Brain microvascular endothelial cell (primary cell): ENCODE measurements around the gene RHO.

Experiments used
- DNase-seq: peaks from one replicate; pipeline ENCODE4 v3.0.0-alpha.2; 2020
- H3K27ac ChIP-seq: fragments of 250-450 bp; sonication (Bioruptor Pico); 2 replicates; pipeline ENCODE4 v1.5.1; 2020; ENCODE audit warnings: mild to moderate bottlenecking, moderate library complexity
- H3K27me3 ChIP-seq: fragments of 250-450 bp; sonication (Bioruptor Pico); replicated peaks from 2 replicates; pipeline ENCODE4 v1.5.1; 2020; ENCODE audit warnings: mild to moderate bottlenecking
- H3K36me3 ChIP-seq: fragments of 250-450 bp; sonication (Bioruptor Pico); replicated peaks from 2 replicates; pipeline ENCODE4 v1.5.1; 2020; ENCODE audit warnings: mild to moderate bottlenecking
- H3K4me3 ChIP-seq: 2 replicates; pipeline ENCODE4 v1.5.1; 2011; ENCODE audit warnings: low read depth, mild to moderate bottlenecking, control low read depth, low read length, moderate library complexity
- CTCF ChIP-seq: IDR thresholded peaks from 2 replicates; pipeline ENCODE4 v1.5.1; 2011; ENCODE audit warnings: low read depth, mild to moderate bottlenecking, moderate library complexity, low read length, control low read depth, inconsistent platforms; ENCODE audit errors: missing control alignments
- in situ Hi-C: cut with HindIII; loops from 2 replicates; pipeline ENCODE4 v1.10.0; 2017; ENCODE audit warnings: low sequenced_read_pairs, low pct_ligation_motif_present

Gene RHO

GRCh38 chr3:129558772-129559564 lies 30.5 kb downstream of the RHO start:
- DNase-seq, result no peak
- no peak for TF ChIP-seq CTCF
- in situ Hi-C loops, result no loop called here
- H3K27ac ChIP-seq, result no peak overlapping the region
- H3K36me3 ChIP-seq, result peaks cover 46% of the 10 kb centered on the region
- H3K27me3 ChIP-seq, result no peaks in the 10 kb centered on the region
- H3K4me3 ChIP-seq, result no peak overlapping the region

- Histone ChIP-seq H3K27ac (no peak overlapping the region), H3K36me3 (peaks cover 46% of the 10 kb centered on the region), H3K4me3 (no peak overlapping the region), H3K27me3 (no peaks in the 10 kb centered on the region)
- no peak for TF ChIP-seq CTCF
- in situ Hi-C loops, result no loop called here
- DNase-seq, result no peak
These were observed 31.2 kb downstream of the RHO start for GRCh38 chr3:129559565-129560079.

GRCh38 chr3:129560269-129560787 lies 31.9 kb downstream of the RHO start:
- DNase-seq, result no peak
- H3K27me3 ChIP-seq, result no peaks in the 10 kb centered on the region
- TF ChIP-seq CTCF, result no peak
- peaks cover 53% of the 10 kb centered on the region for H3K36me3 ChIP-seq
- H3K27ac ChIP-seq, result no peak overlapping the region
- no peak overlapping the region for H3K4me3 ChIP-seq
- in situ Hi-C loops, result no loop called here

- TF ChIP-seq CTCF, result no peak
- no peaks in the 10 kb centered on the region for H3K27me3 ChIP-seq
- peak; percentile 32 for DNase-seq
- H3K27ac ChIP-seq, result peak overlapping the region; percentile 6
- H3K36me3 ChIP-seq, result peaks cover 57% of the 10 kb centered on the region
- H3K4me3 ChIP-seq, result no peak overlapping the region
- in situ Hi-C loops, result no loop called here
These were observed 32.6 kb downstream of the RHO start for GRCh38 chr3:129560911-129561594.

- Histone ChIP-seq H3K36me3 (peaks cover 60% of the 10 kb centered on the region), H3K27me3 (no peaks in the 10 kb centered on the region), H3K4me3 (no peak overlapping the region), H3K27ac (no peak overlapping the region)
- no peak for DNase-seq
- no peak for TF ChIP-seq CTCF
- in situ Hi-C loops, result no loop called here
These were observed 33.3 kb downstream of the RHO start for GRCh38 chr3:129561619-129562248.
